Spleen (tissue), 11 donors: ENCODE results near the gene ZIC5. TPM values are rescaled to one million over a fixed set of nuclear protein-coding genes. Genes with fewer than 3 reads are reported as not detected.

ENCODE experiments used
- DNase-seq: peaks from one replicate; pipeline ENCODE4 v3.0.0-alpha.2; 2020
- H3K27ac ChIP-seq, 8 donors: fragments of 200-600 bp; sonication (generic) in 7 of 8; 1 replicate in 4 of 8; 2 replicates in 4 of 8; pipeline versions ENCODE4 v1.5.0 to v1.8.0; 2016 to 2021; ENCODE audit warnings: inconsistent platforms in 4 of 8, mild to moderate bottlenecking in 4 of 8, moderate library complexity in 1 of 8
- H3K27me3 ChIP-seq, 7 donors: fragments of 200-600 bp; sonication (generic) in 6 of 7; replicated peaks in 1 of 7; 1 replicate in 4 of 7; 2 replicates in 3 of 7; pipeline versions ENCODE4 v1.5.0 to v1.8.0; 2016 to 2021; ENCODE audit warnings: inconsistent platforms in 3 of 7, mild to moderate bottlenecking in 1 of 7
- H3K36me3 ChIP-seq, 6 donors: fragments of 200-600 bp; sonication (generic) in 5 of 6; 1 replicate in 4 of 6; 2 replicates in 2 of 6; pipeline versions ENCODE4 v1.5.0 to v1.8.0; 2016 to 2021; ENCODE audit warnings: inconsistent platforms in 2 of 6
- H3K4me1 ChIP-seq, 6 donors: fragments of 200-600 bp; sonication (generic) in 5 of 6; 1 replicate in 3 of 6; 2 replicates in 3 of 6; pipeline versions ENCODE4 v1.5.0 to v1.8.0; 2016 to 2021; ENCODE audit warnings: inconsistent platforms in 3 of 6
- H3K4me3 ChIP-seq, 8 donors: fragments of 200-600 bp; sonication (generic) in 7 of 8; 1 replicate in 4 of 8; 2 replicates in 4 of 8; pipeline versions ENCODE4 v1.5.0 to v1.8.0; 2016 to 2021; ENCODE audit warnings: inconsistent platforms in 4 of 8, mild to moderate bottlenecking in 4 of 8, moderate library complexity in 2 of 8
- H3K9me3 ChIP-seq, 8 donors: fragments of 200-600 bp; sonication (generic) in 7 of 8; 1 replicate in 4 of 8; 2 replicates in 4 of 8; pipeline versions ENCODE4 v1.5.0 to v1.8.0; 2016 to 2021; ENCODE audit warnings: inconsistent platforms in 4 of 8
- POLR2A ChIP-seq, 3 donors: fragments of 450-650 bp; IDR thresholded peaks; one replicate each; pipeline ENCODE4 v1.5.1; 2017; ENCODE audit warnings: antibody characterized with exemption in 3 of 3, mild to moderate bottlenecking in 1 of 3
- POLR2AphosphoS5 ChIP-seq, 3 donors: sonication (generic); formaldehyde crosslinking; IDR thresholded peaks; one replicate each; pipeline ENCODE4 v1.5.1; 2017; ENCODE audit warnings: antibody characterized with exemption in 3 of 3
- WGBS, 5 donors: extraction: QIAGEN DNeasy Blood & Tissue Kit in 3 of 5; methylation state at CpG; one replicate each; pipeline versions ENCODE4 v1.1.5 to v1.1.7; 2013 to 2018; 5-methylcytosine and 5-hydroxymethylcytosine counted together
- intact Hi-C: fragments of 100-400 bp; cut with DNase I; formaldehyde crosslinking; loops from one replicate; pipeline ENCODE4 v1.15.0; 2023; ENCODE audit warnings: low total_unique reads
- polyA plus RNA-seq, 3 donors: library from polyadenylated mRNA; stranded (reverse); fragments of 200-250 nt; gene quantifications; one replicate each; pipeline ENCODE4 v1.2.1, GENCODE V29; 2013
- total RNA-seq, 7 donors: library from RNA; depleted of rRNA in 3 of 7; stranded (reverse); fragments of >200 nt in 3 of 7; fragmentation: NEBNext Ultra II Directional in 4 of 7; extraction: Animal tissue kit (Norgen Biotek cat#: 25700) in 4 of 7; gene quantifications; one replicate each; pipeline versions ENCODE4 v1.1.0 to v1.2.1, GENCODE V29; 2016 to 2021
- TF ChIP-seq, protein P1 (sequence below), 11 experiments: fragments of 200-600 bp in 7 of 11; fragments of 450-650 bp in 4 of 11; sonication (generic) in 4 of 11; IDR thresholded peaks in 8 of 11; conservative IDR thresholded peaks in 3 of 11; 1 replicate in 7 of 11; 2 replicates in 4 of 11; pipeline versions ENCODE4 v1.4.0 to v1.8.0; 2016 to 2021; ENCODE audit warnings: antibody characterized with exemption in 11 of 11, inconsistent platforms in 4 of 11, mild to moderate bottlenecking in 1 of 11
- donor health status: healthy with polysubstance abuse.
- donor health status: DM: no; HTN: no; CAD: no; lungs with moderate emphysema.
- donor health status: DM: no; HTN: no; CAD: no.
- donor health status: Bipolar disorder and iron deficiency.
- donor health status: healthy.
- donor health status: DM: no; HTN: no; CAD: no.
- donor health status: DM: yes; HTN: yes; CAD: no.

Gene ZIC5
- total and polyA plus RNA-seq, 10 donors = not detected

GRCh38 chr13:99980201-99980823, 8.7 kb upstream of the ZIC5 start:
- DNase-seq = peak; percentile 85
- Histone ChIP-seq H3K9me3 (peaks cover 0 to 51% (median 5%) of the 10 kb centered on the region in 8 donors), H3K27ac (no peak overlapping the region), H3K4me3 (peak overlapping the region; percentile 30 to 73 (median 48)), H3K36me3 (no peaks in the 10 kb centered on the region), H3K27me3 (peaks cover 44 to 100% (median 99%) of the 10 kb centered on the region in 7 donors), H3K4me1 (peaks cover 17 to 73% (median 59%) of the 10 kb centered on the region in 6 donors)
- intact Hi-C loops = no loop called here
- 2 to 4% (median 3%) methylated on average over 21 to 76 of the region's 76 CpGs for WGBS, 5 donors
- TF ChIP-seq, protein P1, sequence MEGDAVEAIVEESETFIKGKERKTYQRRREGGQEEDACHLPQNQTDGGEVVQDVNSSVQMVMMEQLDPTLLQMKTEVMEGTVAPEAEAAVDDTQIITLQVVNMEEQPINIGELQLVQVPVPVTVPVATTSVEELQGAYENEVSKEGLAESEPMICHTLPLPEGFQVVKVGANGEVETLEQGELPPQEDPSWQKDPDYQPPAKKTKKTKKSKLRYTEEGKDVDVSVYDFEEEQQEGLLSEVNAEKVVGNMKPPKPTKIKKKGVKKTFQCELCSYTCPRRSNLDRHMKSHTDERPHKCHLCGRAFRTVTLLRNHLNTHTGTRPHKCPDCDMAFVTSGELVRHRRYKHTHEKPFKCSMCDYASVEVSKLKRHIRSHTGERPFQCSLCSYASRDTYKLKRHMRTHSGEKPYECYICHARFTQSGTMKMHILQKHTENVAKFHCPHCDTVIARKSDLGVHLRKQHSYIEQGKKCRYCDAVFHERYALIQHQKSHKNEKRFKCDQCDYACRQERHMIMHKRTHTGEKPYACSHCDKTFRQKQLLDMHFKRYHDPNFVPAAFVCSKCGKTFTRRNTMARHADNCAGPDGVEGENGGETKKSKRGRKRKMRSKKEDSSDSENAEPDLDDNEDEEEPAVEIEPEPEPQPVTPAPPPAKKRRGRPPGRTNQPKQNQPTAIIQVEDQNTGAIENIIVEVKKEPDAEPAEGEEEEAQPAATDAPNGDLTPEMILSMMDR (IDR thresholded peaks at IDR 0.05 in 8 of 11, conservative IDR thresholded peaks at IDR 0.05 in 3 of 11) = no peak
- TF ChIP-seq POLR2AphosphoS5 (IDR thresholded peaks at IDR 0.05) = peak in 1 of 3 donors; percentile 26

DNA sequence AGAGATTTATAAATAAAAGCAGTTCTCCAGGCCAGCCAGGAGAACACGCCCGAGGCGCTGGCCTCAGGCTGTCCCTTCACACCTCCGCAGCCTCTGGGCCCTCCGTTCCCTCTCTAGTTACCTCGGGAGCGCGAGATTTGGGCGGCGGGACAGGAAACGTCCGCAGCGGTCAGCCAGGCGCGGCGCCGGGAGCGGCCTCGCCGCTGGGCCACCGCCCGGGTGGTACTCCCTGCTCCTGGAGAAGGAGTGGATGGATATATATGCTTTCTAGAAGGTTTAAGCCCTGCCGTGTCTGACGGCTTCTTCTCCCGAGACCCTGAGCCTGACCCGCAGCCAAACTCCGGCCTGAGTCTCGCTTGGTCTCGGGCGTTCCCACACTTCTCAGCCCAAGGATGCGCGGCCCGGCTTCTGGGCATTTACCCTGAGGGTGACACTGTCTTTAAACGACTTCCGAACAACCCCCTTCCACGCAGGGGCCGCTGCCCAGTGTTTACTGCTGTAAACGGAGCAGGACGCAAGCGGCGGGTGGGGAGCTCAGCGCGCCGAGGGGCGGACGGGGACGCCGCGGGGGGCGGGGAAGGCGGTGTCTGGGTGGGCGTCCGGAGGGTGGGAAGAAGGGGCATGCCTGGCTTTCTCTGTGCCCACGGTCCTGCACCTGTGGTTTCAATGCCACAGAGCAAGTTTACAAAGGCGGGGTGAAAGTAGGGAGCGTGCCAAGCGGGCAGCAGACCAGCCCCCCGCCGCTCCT, 8.1 kb upstream of the ZIC5 start:
- Histone ChIP-seq H3K9me3 (peaks cover 0 to 58% (median 5%) of the 10 kb centered on the region in 8 donors), H3K4me3 (peak overlapping the region in 6 of 8 donors; percentile 45 to 73 (median 49)), H3K36me3 (no peaks in the 10 kb centered on the region), H3K27me3 (peaks cover 48 to 100% (median 100%) of the 10 kb centered on the region in 7 donors), H3K4me1 (peaks cover 17 to 67% (median 56%) of the 10 kb centered on the region in 6 donors), H3K27ac (no peak overlapping the region)
- TF ChIP-seq POLR2A (IDR thresholded peaks at IDR 0.05) = no peak
- peak in 1 of 3 donors; percentile 22 for TF ChIP-seq POLR2AphosphoS5 (IDR thresholded peaks at IDR 0.05)
- TF ChIP-seq, protein P1 (IDR thresholded peaks at IDR 0.05 in 8 of 11, conservative IDR thresholded peaks at IDR 0.05 in 3 of 11) = no peak
- DNase-seq = no peak
- intact Hi-C loops = no loop called here
- 2 to 14% (median 4%) methylated on average over 25 to 59 of the region's 59 CpGs for WGBS, 5 donors

- Histone ChIP-seq H3K27ac (no peak overlapping the region), H3K27me3 (peaks cover 49 to 100% (median 100%) of the 10 kb centered on the region in 7 donors), H3K4me3 (peak overlapping the region in 1 of 8 donors; percentile 73), H3K4me1 (peaks cover 17 to 64% (median 56%) of the 10 kb centered on the region in 6 donors), H3K9me3 (peaks cover 0 to 61% (median 5%) of the 10 kb centered on the region in 8 donors), H3K36me3 (no peaks in the 10 kb centered on the region)
- intact Hi-C loops = no loop called here
- WGBS, 5 donors = 3 to 10% (median 6%) methylated on average over 18 of the region's 18 CpGs
- no peak for DNase-seq
- TF ChIP-seq, protein P1 (IDR thresholded peaks at IDR 0.05 in 8 of 11, conservative IDR thresholded peaks at IDR 0.05 in 3 of 11) = no peak
- TF ChIP-seq POLR2AphosphoS5 (IDR thresholded peaks at IDR 0.05) (no peak), POLR2A (IDR thresholded peaks at IDR 0.05) (no peak)
These were observed 7.4 kb upstream of the ZIC5 start for GRCh38 chr13:99978799-99979452.
